Tibial nerve (tissue), 4 donors: ENCODE results near the gene USP34. TPM values are rescaled to one million over a fixed set of nuclear protein-coding genes. Genes with fewer than 3 reads are reported as not detected.
"Not testable (repeated sequence)": the region's sequence is repeated elsewhere in the genome, so short reads cannot be mapped to it uniquely, and the experiment has no call there.

Experiments used
- DNase-seq, 2 donors: peaks; one replicate each; pipeline ENCODE4 v3.0.0-alpha.2; 2019; ENCODE audit warnings: low spot score in 2 of 2
- H3K27ac ChIP-seq, 4 donors: fragments of 200-600 bp; sonication (generic) in 3 of 4; one replicate each; pipeline ENCODE4 v1.5.1; 2017 to 2019; ENCODE audit warnings: mild to moderate bottlenecking in 1 of 4
- H3K27me3 ChIP-seq, 2 donors: fragments of 200-600 bp; sonication (generic) in 1 of 2; one replicate each; pipeline versions ENCODE4 v1.5.1 to v1.6.0; 2017 to 2019
- H3K36me3 ChIP-seq, 3 donors: fragments of 200-600 bp; sonication (generic); one replicate each; pipeline ENCODE4 v1.5.1; 2018 to 2019
- H3K4me1 ChIP-seq, 4 donors: fragments of 200-600 bp; sonication (generic) in 3 of 4; one replicate each; pipeline ENCODE4 v1.5.1; 2017 to 2019
- H3K4me3 ChIP-seq, 4 donors: fragments of 200-600 bp; sonication (generic) in 3 of 4; one replicate each; pipeline ENCODE4 v1.5.1; 2017 to 2019; ENCODE audit warnings: mild to moderate bottlenecking in 1 of 4, moderate library complexity in 1 of 4
- H3K9me3 ChIP-seq, 4 donors: fragments of 200-600 bp; sonication (generic) in 3 of 4; one replicate each; pipeline ENCODE4 v1.5.1; 2017 to 2019
- CTCF ChIP-seq, 5 experiments: fragments of 200-600 bp in 3 of 5; fragments of 450-650 bp in 2 of 5; sonication (generic) in 3 of 5; IDR thresholded peaks; one replicate each; pipeline ENCODE4 v1.5.1; 2016 to 2019; ENCODE audit warnings: antibody characterized with exemption in 5 of 5, mild to moderate bottlenecking in 3 of 5, moderate library complexity in 2 of 5
- EP300 ChIP-seq, 2 donors: sonication (generic); formaldehyde crosslinking; IDR thresholded peaks; one replicate each; pipeline ENCODE4 v1.6.1; 2017; ENCODE audit warnings: antibody characterized with exemption in 2 of 2, mild to moderate bottlenecking in 1 of 2
- POLR2A ChIP-seq, 2 donors: fragments of 450-650 bp; IDR thresholded peaks; one replicate each; pipeline ENCODE4 v1.6.1; 2017; ENCODE audit warnings: antibody characterized with exemption in 2 of 2, mild to moderate bottlenecking in 2 of 2, moderate library complexity in 2 of 2
- WGBS, 2 donors: methylation state at CpG; one replicate each; pipeline ENCODE4 v1.1.5; 2018; 5-methylcytosine and 5-hydroxymethylcytosine counted together
- total RNA-seq, 4 donors: library from RNA; depleted of rRNA; stranded (reverse); fragments of >200 nt; gene quantifications; one replicate each; pipeline ENCODE4 v1.1.0, GENCODE V29; 2016

Gene USP34
- total RNA-seq, 4 donors from 2014 or later, result 114 to 211 (median 148) TPM

GRCh38 chr2:61173116-61173515 is 297.8 kb downstream of the USP34 start:
- Histone ChIP-seq H3K4me1 (peaks cover 0 to 10% (median under 1%) of the 10 kb centered on the region in 4 donors), H3K27ac (no peak overlapping the region), H3K27me3 (no peaks in the 10 kb centered on the region), H3K9me3 (no peaks in the 10 kb centered on the region), H3K36me3 (peaks cover 0 to 9% (median 0%) of the 10 kb centered on the region in 3 donors), H3K4me3 (no peak overlapping the region)
- DNase-seq, result no peak
- no peak for TF ChIP-seq POLR2A (IDR thresholded peaks at IDR 0.05)
- TF ChIP-seq EP300 (IDR thresholded peaks at IDR 0.05), result no peak
- TF ChIP-seq CTCF (IDR thresholded peaks at IDR 0.05), result no peak
- 46 to 56% methylated on average over 4 of the region's 4 CpGs for WGBS, 2 donors

DNA sequence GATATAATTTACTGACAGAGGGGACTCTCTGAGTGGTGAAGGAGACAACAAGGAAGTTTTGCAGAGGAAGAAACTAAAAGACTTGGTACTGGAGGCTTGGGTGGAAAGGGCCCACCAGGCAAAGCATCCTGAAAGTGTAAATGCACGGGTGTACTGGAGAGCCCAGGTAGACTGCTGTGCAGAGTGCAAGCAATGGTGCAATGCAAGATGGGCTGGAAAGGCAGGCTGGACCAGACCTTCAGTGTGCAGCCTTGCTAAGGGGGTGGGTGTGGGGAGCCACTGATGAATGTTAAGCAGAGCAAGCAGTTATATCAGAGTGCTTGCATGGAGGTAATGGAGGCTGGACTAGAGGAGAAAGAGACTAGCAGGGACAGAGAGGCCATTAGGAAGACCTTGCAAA is 298.2 kb downstream of the USP34 start:
- WGBS, 2 donors, result 70 to 91% methylated on average over 1 of the region's 1 CpG

GRCh38 chr2:61167579-61167978 is 303.3 kb downstream of the USP34 start:
- DNase-seq, result no peak
- no peaks in the 10 kb centered on the region for H3K4me1 ChIP-seq
- TF ChIP-seq CTCF (IDR thresholded peaks at IDR 0.05) (no peak), POLR2A (IDR thresholded peaks at IDR 0.05) (no peak), EP300 (IDR thresholded peaks at IDR 0.05) (no peak)
- peaks cover 0 to 65% (median 0%) of the 10 kb centered on the region in 3 donors for H3K36me3 ChIP-seq
- 95% methylated on average over 10 of the region's 10 CpGs for WGBS, 2 donors
- no peak overlapping the region for H3K4me3 ChIP-seq
- H3K27ac ChIP-seq, result no peak overlapping the region
- H3K9me3 ChIP-seq, result no peaks in the 10 kb centered on the region
- no peaks in the 10 kb centered on the region for H3K27me3 ChIP-seq

More for the DNA sequence above, 298.2 kb downstream of the USP34 start:
- DNase-seq, result no peak
- TF ChIP-seq CTCF (IDR thresholded peaks at IDR 0.05), result no peak
- TF ChIP-seq EP300 (IDR thresholded peaks at IDR 0.05), result no peak
- TF ChIP-seq POLR2A (IDR thresholded peaks at IDR 0.05), result no peak
- H3K4me3 ChIP-seq, result no peak overlapping the region
- no peaks in the 10 kb centered on the region for H3K27me3 ChIP-seq
- no peak overlapping the region for H3K27ac ChIP-seq
- peaks cover 0 to 6% (median 0%) of the 10 kb centered on the region in 4 donors for H3K4me1 ChIP-seq
- peaks cover 0 to 14% (median 0%) of the 10 kb centered on the region in 3 donors for H3K36me3 ChIP-seq
- no peaks in the 10 kb centered on the region for H3K9me3 ChIP-seq

DNA sequence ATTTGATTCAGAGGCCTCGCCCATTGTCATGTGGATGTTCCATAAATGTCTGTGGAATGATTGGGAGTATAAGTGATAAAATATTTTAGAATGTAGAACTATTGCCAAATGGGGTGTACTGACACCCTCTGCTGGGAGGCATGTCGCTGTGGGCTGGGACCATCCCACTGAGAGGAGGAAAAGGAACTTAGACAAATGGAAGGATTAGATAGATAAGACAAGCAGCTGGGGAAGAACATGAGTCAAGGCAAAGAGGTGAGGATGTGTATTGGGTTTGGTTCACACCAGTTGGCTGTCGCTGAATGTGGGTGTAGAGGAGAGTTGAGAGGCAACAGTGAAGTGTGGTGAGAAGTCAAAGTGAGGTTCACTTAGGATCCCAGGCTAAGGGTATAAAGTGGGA is 304.9 kb downstream of the USP34 start:
- 90 to 94% methylated on average over 3 of the region's 3 CpGs for WGBS, 2 donors
- no peak for TF ChIP-seq CTCF (IDR thresholded peaks at IDR 0.05)
- no peak for TF ChIP-seq EP300 (IDR thresholded peaks at IDR 0.05)
- no peak for TF ChIP-seq POLR2A (IDR thresholded peaks at IDR 0.05)
- Histone ChIP-seq H3K27ac (no peak overlapping the region), H3K4me3 (no peak overlapping the region), H3K27me3 (no peaks in the 10 kb centered on the region), H3K36me3 (peaks cover 0 to 74% (median 0%) of the 10 kb centered on the region in 3 donors), H3K4me1 (no peaks in the 10 kb centered on the region), H3K9me3 (no peaks in the 10 kb centered on the region)
- no peak for DNase-seq

GRCh38 chr2:61165082-61165481 is 305.8 kb downstream of the USP34 start:
- 91 to 94% methylated on average over 7 of the region's 7 CpGs for WGBS, 2 donors
- DNase-seq, H3K4me3 ChIP-seq, H3K27me3 ChIP-seq, H3K4me1 ChIP-seq, H3K27ac ChIP-seq, H3K9me3 ChIP-seq: not testable (repeated sequence)
- H3K36me3 ChIP-seq, result peaks cover 0 to 83% (median 0%) of the 10 kb centered on the region in 3 donors

DNA sequence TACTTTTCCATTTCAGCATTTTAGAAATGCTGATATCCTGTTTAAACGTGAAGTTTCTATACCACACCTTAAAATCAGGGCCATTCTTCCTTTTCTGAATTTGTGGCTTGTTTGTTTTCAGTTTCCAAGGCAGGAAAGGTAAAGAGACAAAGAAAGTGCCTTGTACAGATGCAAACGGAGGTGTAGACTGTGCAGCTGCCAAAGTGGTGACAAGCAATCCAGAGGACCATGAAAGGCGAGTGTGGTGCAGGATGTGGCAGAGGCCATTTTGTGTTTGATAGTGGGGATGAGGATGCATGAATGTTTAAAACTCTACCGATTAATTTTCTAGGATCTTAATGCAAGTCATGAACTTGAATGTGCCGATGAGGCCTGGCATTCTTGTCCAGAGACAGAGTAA is 308.2 kb downstream of the USP34 start:
- peaks cover 0 to 93% (median 0%) of the 10 kb centered on the region in 3 donors for H3K36me3 ChIP-seq
- TF ChIP-seq CTCF (IDR thresholded peaks at IDR 0.05) (no peak), EP300 (IDR thresholded peaks at IDR 0.05) (no peak), POLR2A (IDR thresholded peaks at IDR 0.05) (no peak)
- H3K4me1 ChIP-seq, result no peaks in the 10 kb centered on the region
- H3K4me3 ChIP-seq, result no peak overlapping the region
- H3K27me3 ChIP-seq, result no peaks in the 10 kb centered on the region
- WGBS, 2 donors, result 91 to 92% methylated on average over 5 of the region's 5 CpGs
- DNase-seq, result no peak
- peaks cover 0 to 3% (median 0%) of the 10 kb centered on the region in 4 donors for H3K9me3 ChIP-seq
- H3K27ac ChIP-seq, result no peak overlapping the region
